ENCODE results near the gene FAM98A. TPM values are rescaled to one million over a fixed set of nuclear protein-coding genes. Genes with fewer than 3 reads are reported as not detected.

FAM98A gene
- 62.5 and 231 TPM in 2 replicates for polyA plus RNA-seq (2012; rRNA removed)
- 145 and 212 TPM in 2 replicates for polyA plus RNA-seq (2012; cell fraction: cytosol; rRNA removed)
- 154 and 190 TPM in 2 replicates for polyA plus RNA-seq (2012; cell fraction: nucleus; rRNA removed)

DNA sequence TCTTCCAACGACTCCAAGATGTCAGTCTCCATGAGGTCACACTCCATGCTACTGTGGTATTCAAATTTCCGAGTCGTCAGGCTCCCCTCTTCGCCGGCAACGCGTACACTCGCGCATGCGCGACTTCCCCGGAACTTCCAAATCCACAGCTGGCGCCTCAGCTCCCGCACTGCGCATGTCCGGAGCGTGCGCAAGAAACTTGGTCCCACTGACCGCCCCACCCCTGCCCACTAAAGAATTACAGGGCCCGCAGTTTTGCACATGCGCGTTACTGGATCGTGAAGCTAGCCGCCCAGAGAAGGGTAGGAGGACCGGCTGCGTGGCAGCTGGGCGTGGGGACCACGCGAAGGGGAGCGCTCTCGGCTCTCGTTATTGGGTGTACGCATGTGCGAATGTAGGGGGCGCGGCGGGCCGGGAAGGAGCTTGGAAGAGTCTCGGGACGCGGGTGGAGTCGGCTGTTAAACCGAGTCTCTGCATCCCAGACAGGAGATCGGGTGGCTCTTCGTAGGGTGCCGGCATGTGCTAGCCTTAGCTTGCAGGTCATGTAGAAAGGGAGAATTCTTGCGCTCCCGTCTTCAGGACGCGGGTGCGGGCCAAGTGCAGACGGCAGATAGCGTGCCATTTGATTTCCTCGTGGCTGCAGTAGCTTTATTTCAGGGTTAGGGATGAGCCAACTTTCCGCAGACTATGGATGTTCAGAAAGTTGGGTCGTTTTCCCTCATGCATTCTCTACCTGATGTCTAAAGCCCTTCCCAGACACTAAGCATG is at the start of gene FAM98A:
FAM98A (minus strand) TSS at position 125 of the 768 bp plus-strand sequence; CDS start at position 47, 78 bp downstream.
- peak within 1 kb of the TSS; percentile 92 to 95 for H3K4me3 ChIP-seq (ENCODE audit: low read depth in 2 of 2, low read length in 1 of 2)
- peaks cover 42% of the 10 kb centered on the region for H3K79me2 ChIP-seq (ENCODE audit: insufficient read depth)
- CTCF ChIA-PET, result interaction anchor here (0.6 to 3.2 kb wide), 4 partner anchors 11 to 25 kb away, joined by 3 to 21 read pairs (median 4); no protein-coding TSS in a partner anchor
- no peaks in the 10 kb centered on the region for H4K20me1 ChIP-seq (ENCODE audit: insufficient read depth)
- H3K9me2 ChIP-seq, result no peaks in the 10 kb centered on the region
- H2AFZ ChIP-seq (ENCODE audit: low read depth), result peak within 1 kb of the TSS; percentile 91
- peak within 1 kb of the TSS; percentile 72 to 79 for H3K27ac ChIP-seq (ENCODE audit: low read depth in 2 of 2, low read length in 1 of 2)
- peak within 1 kb of the TSS; percentile 70 for H3K9ac ChIP-seq
- H3F3A ChIP-seq (replicated peaks; ENCODE audit: insufficient read depth), result peaks cover 3% of the 10 kb centered on the region
- POLR2A ChIA-PET, result interaction anchor here (0.6 kb wide), 1 partner anchor 266 kb away, joined by 3 read pairs; no protein-coding TSS in a partner anchor
- H3K9me3 ChIP-seq, result no peaks in the 10 kb centered on the region
- H3K4me2 ChIP-seq, result peak within 1 kb of the TSS; percentile 78
- H3K4me1 ChIP-seq (ENCODE audit: control insufficient read depth in 1 of 2, insufficient read depth in 2 of 2, low read depth in 1 of 2, low read length in 1 of 2), result peaks cover 0 to 15% of the 10 kb centered on the region in 2 experiments; a peak in 2 of 4 replicates
- H3K27me3 ChIP-seq (ENCODE audit: insufficient read depth), result no peaks in the 10 kb centered on the region
- WGBS (ENCODE audit: low lambda C conversion rate), result 0% methylated on average over 44 of the region's 56 CpGs
- peak; percentile 98 for DNase-seq
- peaks cover 9 to 12% of the 10 kb centered on the region in 2 experiments for H3K36me3 ChIP-seq (replicated peaks in 1 of 2; ENCODE audit: control insufficient read depth in 1 of 2, insufficient read depth in 2 of 2, low read length in 1 of 2)
- TF ChIP-seq, protein P1, sequence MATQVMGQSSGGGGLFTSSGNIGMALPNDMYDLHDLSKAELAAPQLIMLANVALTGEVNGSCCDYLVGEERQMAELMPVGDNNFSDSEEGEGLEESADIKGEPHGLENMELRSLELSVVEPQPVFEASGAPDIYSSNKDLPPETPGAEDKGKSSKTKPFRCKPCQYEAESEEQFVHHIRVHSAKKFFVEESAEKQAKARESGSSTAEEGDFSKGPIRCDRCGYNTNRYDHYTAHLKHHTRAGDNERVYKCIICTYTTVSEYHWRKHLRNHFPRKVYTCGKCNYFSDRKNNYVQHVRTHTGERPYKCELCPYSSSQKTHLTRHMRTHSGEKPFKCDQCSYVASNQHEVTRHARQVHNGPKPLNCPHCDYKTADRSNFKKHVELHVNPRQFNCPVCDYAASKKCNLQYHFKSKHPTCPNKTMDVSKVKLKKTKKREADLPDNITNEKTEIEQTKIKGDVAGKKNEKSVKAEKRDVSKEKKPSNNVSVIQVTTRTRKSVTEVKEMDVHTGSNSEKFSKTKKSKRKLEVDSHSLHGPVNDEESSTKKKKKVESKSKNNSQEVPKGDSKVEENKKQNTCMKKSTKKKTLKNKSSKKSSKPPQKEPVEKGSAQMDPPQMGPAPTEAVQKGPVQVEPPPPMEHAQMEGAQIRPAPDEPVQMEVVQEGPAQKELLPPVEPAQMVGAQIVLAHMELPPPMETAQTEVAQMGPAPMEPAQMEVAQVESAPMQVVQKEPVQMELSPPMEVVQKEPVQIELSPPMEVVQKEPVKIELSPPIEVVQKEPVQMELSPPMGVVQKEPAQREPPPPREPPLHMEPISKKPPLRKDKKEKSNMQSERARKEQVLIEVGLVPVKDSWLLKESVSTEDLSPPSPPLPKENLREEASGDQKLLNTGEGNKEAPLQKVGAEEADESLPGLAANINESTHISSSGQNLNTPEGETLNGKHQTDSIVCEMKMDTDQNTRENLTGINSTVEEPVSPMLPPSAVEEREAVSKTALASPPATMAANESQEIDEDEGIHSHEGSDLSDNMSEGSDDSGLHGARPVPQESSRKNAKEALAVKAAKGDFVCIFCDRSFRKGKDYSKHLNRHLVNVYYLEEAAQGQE (IDR thresholded peaks at IDR 0.05; ENCODE audit: low read depth, low read length), result no peak; the same call in 1 of the 2 replicates
- TF ChIP-seq YY1 (IDR thresholded peaks at IDR 0.05; ENCODE audit: low read depth), result 0 out of 2 replicates have a peak, but pooled peaks have one; percentile 18
- TF ChIP-seq, protein P2, sequence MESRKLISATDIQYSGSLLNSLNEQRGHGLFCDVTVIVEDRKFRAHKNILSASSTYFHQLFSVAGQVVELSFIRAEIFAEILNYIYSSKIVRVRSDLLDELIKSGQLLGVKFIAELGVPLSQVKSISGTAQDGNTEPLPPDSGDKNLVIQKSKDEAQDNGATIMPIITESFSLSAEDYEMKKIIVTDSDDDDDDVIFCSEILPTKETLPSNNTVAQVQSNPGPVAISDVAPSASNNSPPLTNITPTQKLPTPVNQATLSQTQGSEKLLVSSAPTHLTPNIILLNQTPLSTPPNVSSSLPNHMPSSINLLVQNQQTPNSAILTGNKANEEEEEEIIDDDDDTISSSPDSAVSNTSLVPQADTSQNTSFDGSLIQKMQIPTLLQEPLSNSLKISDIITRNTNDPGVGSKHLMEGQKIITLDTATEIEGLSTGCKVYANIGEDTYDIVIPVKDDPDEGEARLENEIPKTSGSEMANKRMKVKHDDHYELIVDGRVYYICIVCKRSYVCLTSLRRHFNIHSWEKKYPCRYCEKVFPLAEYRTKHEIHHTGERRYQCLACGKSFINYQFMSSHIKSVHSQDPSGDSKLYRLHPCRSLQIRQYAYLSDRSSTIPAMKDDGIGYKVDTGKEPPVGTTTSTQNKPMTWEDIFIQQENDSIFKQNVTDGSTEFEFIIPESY (IDR thresholded peaks at IDR 0.05; ENCODE audit: borderline replicate concordance, low read depth), result no peak
- TF ChIP-seq, protein P3, sequence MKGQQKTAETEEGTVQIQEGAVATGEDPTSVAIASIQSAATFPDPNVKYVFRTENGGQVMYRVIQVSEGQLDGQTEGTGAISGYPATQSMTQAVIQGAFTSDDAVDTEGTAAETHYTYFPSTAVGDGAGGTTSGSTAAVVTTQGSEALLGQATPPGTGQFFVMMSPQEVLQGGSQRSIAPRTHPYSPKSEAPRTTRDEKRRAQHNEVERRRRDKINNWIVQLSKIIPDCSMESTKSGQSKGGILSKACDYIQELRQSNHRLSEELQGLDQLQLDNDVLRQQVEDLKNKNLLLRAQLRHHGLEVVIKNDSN (IDR thresholded peaks at IDR 0.05; ENCODE audit: borderline replicate concordance, low read depth), result no peak
- TF ChIP-seq SIN3A (IDR thresholded peaks at IDR 0.05; ENCODE audit: borderline replicate concordance, low read depth, low read length), result peak; percentile 32; the same call in 1 of the 2 replicates
- TF ChIP-seq POLR2AphosphoS5 (IDR thresholded peaks at IDR 0.05; ENCODE audit: low read depth, low read length), result peak; percentile 86
- TF ChIP-seq ELF1 (IDR thresholded peaks at IDR 0.05), result peak; percentile 69
- peak; percentile 100 for TF ChIP-seq NRF1 (IDR thresholded peaks at IDR 0.05; ENCODE audit: low read depth, low read length)
- TF ChIP-seq FOXJ3 (CRISPR knock-in tag; IDR thresholded peaks at IDR 0.05), result no peak
- TF ChIP-seq CHD2 (IDR thresholded peaks at IDR 0.05; ENCODE audit: low read length, partially characterized antibody), result peak; percentile 21
- peak; percentile 35; the same call in 1 of the 2 replicates for TF ChIP-seq GABPA (IDR thresholded peaks at IDR 0.05; ENCODE audit: low read depth)
- TF ChIP-seq, protein P4, sequence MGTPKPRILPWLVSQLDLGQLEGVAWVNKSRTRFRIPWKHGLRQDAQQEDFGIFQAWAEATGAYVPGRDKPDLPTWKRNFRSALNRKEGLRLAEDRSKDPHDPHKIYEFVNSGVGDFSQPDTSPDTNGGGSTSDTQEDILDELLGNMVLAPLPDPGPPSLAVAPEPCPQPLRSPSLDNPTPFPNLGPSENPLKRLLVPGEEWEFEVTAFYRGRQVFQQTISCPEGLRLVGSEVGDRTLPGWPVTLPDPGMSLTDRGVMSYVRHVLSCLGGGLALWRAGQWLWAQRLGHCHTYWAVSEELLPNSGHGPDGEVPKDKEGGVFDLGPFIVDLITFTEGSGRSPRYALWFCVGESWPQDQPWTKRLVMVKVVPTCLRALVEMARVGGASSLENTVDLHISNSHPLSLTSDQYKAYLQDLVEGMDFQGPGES (IDR thresholded peaks at IDR 0.05; ENCODE audit: low read depth, low read length), result no peak
- TF ChIP-seq, protein P5, sequence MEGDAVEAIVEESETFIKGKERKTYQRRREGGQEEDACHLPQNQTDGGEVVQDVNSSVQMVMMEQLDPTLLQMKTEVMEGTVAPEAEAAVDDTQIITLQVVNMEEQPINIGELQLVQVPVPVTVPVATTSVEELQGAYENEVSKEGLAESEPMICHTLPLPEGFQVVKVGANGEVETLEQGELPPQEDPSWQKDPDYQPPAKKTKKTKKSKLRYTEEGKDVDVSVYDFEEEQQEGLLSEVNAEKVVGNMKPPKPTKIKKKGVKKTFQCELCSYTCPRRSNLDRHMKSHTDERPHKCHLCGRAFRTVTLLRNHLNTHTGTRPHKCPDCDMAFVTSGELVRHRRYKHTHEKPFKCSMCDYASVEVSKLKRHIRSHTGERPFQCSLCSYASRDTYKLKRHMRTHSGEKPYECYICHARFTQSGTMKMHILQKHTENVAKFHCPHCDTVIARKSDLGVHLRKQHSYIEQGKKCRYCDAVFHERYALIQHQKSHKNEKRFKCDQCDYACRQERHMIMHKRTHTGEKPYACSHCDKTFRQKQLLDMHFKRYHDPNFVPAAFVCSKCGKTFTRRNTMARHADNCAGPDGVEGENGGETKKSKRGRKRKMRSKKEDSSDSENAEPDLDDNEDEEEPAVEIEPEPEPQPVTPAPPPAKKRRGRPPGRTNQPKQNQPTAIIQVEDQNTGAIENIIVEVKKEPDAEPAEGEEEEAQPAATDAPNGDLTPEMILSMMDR (IDR thresholded peaks at IDR 0.05), result peak; percentile 24; the same call in 1 of the 2 replicates
- peak; percentile 52; the same call in 1 of the 2 replicates for TF ChIP-seq TCF12 (IDR thresholded peaks at IDR 0.05)
- no peak for TF ChIP-seq MEF2A (IDR thresholded peaks at IDR 0.05; ENCODE audit: borderline replicate concordance, low read depth)
- TF ChIP-seq, protein P6, sequence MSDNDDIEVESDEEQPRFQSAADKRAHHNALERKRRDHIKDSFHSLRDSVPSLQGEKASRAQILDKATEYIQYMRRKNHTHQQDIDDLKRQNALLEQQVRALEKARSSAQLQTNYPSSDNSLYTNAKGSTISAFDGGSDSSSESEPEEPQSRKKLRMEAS (IDR thresholded peaks at IDR 0.05; ENCODE audit: low read depth), result peak; percentile 93
- peak; percentile 48; the same call in 1 of the 2 replicates for TF ChIP-seq TAF1 (IDR thresholded peaks at IDR 0.05; ENCODE audit: borderline replicate concordance, low read depth, low read length)
- peak; percentile 93 for TF ChIP-seq MXI1 (IDR thresholded peaks at IDR 0.05; ENCODE audit: low read depth, low read length)

Measured in SK-N-SH (cell line).